HG03520 (cell line): ENCODE measurements around the gene PPP2R2C.

Source experiments
- ATAC-seq: cut with Tn5 transposase; IDR thresholded peaks from one replicate; pipeline ENCODE4 v1.9.1; 2021; ENCODE audit warnings: mild to moderate bottlenecking, moderate library complexity; ENCODE audit not compliant: unreplicated experiment

The PPP2R2C gene

GRCh38 chr4:6472387-6473263 is at the start of gene PPP2R2C:
Gene PPP2R2C (minus strand): TSS chr4:6472614. CDS start chr4:6472229, 385 bp downstream.
- no peak for ATAC-seq

GRCh38 chr4:6520978-6521377 is 48.6 kb upstream of the PPP2R2C start:
- no peak for ATAC-seq

DNA sequence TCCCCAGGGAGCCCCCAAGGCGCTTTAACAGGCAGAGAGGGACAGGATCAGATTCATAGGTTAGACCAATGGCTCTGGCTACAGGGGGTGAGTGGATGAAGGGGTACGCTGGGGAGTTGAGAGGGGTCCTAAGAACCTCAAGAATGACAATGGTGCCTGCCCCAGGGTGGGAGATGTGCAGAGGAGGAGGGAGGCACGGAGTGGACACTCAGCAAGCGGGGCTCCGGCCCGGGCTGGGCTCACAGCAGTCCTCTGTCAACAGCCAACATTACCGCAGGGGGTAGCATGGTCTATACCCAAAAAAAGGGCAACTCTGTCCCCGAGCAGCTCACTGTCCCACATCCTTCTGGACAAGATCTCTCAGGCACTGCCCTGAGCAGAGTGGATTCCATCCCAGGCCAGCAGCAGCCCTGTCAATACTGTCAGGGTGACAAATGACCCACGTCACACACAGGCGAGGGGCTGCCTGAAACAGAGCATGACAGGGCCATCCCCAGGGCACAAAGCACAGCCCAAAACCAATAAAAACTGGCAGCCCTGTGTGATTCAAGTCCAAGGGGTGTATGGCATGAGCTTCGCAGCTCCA is 47.7 kb upstream of the PPP2R2C start:
- ATAC-seq: no peak

DNA sequence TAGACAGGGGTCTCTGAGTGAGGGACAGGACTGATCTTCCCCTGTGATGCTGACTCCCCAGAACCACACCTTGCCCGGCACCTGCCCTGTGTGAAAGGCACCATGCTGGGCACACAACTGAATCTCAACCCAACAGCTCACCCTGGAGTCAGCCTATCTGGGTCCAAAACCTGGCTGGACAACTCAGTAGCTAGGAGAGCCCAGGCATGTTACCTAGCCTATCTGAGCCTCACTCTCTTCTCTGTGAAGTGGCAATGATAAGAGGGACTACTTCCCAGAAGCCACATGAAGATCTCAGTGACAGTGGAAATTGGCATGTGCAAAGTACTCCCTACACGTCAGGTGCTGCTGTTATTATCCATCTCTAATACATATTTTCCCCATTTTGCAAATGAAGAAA is 44.8 kb upstream of the PPP2R2C start:
- ATAC-seq: no peak

- ATAC-seq: no peak
These were observed 44.3 kb upstream of the PPP2R2C start for GRCh38 chr4:6516762-6517161.

- no peak for ATAC-seq
These were observed 43.9 kb upstream of the PPP2R2C start for GRCh38 chr4:6516281-6516680.

GRCh38 chr4:6513678-6514077 is 41.3 kb upstream of the PPP2R2C start:
- ATAC-seq: no peak

- ATAC-seq: no peak
These were observed 37.2 kb upstream of the PPP2R2C start for GRCh38 chr4:6509587-6509986.

DNA sequence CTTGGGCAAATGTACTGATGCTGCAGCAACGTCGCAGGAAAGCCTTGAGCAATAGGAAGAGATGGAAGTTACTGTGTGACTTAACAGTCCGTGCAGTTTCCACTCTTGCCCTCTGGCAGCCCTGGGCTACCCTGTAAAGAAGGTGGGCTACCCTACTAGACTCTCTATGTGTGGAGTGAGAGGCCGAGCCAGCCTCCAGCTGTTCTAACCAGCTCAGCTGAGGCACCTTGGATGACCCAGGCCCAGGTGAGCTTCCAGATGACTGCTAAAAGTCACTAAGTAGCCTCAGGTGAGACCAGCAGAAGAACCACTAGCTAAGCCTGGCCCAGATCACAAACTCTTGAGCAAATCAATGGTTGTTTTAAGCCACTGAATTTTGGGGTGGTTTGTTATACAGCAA is 34.9 kb upstream of the PPP2R2C start:
- no peak for ATAC-seq

DNA sequence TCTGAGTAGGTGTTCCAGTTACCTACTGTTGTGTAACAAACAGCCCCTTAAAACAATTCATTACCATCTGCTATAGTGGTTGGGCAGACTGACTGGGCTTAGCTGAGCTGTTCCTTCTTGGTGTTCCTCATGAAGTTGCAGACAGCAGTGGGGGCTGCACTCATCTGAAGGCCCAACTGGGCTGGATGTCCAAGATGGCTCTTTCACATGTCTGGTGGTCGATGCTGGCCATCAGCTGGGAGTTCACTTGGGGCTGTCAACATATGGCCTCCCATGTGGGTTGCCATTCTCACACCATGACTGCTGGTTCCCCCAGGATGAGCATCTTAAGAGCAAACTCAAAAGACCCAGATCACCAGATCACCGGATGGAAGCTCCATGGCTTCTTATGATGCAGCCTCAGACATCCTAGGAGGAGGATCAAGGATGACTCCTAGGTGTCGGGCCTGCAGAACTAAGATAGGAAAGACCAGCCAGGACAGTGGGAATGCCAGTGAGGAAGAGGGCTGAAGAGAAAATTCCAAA is 34.3 kb upstream of the PPP2R2C start:
- no peak for ATAC-seq

GRCh38 chr4:6504900-6505496 is 32.6 kb upstream of the PPP2R2C start:
- ATAC-seq: no peak

DNA sequence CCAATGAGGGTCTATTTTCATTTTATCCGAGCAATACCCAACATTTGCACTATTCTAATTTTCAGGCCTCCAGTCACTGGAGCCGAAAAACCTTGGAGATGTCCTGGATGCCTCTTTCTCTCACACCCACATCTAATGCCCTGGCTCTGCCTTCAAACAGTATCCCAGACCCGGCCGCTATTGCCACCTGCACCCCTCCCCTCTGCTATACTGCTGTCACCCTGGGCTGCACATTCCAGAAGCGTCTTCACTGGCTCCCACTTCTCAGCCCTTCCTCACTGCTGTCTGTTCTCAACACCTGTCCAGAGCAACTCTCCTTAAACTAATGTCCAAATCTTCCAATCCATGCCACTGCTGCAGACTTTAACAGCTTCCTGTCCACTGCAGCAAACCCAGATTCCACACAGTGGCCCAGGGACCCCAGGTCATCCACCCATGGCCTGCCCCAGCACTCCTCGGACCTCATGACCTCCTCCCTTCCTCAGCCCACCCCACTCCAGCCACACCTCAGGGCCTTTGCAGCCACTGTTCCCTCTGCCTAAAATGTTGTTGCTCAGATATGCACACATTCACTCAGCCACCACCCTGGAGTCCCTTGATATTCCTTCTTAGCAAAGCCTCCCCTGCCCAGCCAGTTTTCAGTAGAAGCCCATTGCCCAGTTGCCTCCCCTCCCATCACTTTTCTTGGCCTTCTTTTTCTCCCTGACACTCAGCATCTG is 30.5 kb upstream of the PPP2R2C start:
- no peak for ATAC-seq

GRCh38 chr4:6502147-6502546 is 29.7 kb upstream of the PPP2R2C start:
- ATAC-seq: no peak

GRCh38 chr4:6501171-6501570 is 28.8 kb upstream of the PPP2R2C start:
- no peak for ATAC-seq

GRCh38 chr4:6500481-6501140 is 28.2 kb upstream of the PPP2R2C start:
- ATAC-seq: no peak

GRCh38 chr4:6499238-6499600 is 26.8 kb upstream of the PPP2R2C start:
- ATAC-seq: no peak

- ATAC-seq: no peak
These were observed 26.3 kb upstream of the PPP2R2C start for GRCh38 chr4:6498511-6499237.

- no peak for ATAC-seq
These were observed 25.4 kb upstream of the PPP2R2C start for GRCh38 chr4:6497796-6498195.

GRCh38 chr4:6495736-6496135 is 23.3 kb upstream of the PPP2R2C start:
- no peak for ATAC-seq

DNA sequence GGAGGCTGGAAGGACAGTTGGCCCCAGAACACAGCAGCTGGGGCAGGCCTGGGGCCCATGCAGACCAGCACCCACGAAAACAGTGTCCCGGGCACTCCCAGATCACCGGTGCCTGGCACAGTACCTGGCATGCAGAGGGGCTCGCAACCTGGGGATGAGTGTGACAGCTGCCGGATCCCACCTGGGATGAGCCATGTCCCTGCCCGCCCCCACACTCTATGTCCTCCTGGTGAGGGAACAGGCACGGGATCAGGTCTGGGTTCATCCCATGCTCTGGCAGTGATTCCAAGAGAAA is 22.8 kb upstream of the PPP2R2C start:
- no peak for ATAC-seq
